Erythroblast (primary cell): ENCODE measurements around the gene RASAL3.

Experiments used
- DNase-seq, 2 experiments: peaks; one replicate each; lab custom pipeline; 2025; lab: John Stamatoyannopoulos, UW
- GATA1 ChIP-seq: IDR thresholded peaks from 2 replicates; pipeline ENCODE4 v1.6.1; 2011; ENCODE audit warnings: low read depth, mild to moderate bottlenecking, control low read depth, low read length, moderate library complexity
- POLR2A ChIP-seq: IDR thresholded peaks from 2 replicates; pipeline ENCODE4 v1.6.1; 2011; ENCODE audit warnings: mild to moderate bottlenecking, low read length

Gene RASAL3

DNA sequence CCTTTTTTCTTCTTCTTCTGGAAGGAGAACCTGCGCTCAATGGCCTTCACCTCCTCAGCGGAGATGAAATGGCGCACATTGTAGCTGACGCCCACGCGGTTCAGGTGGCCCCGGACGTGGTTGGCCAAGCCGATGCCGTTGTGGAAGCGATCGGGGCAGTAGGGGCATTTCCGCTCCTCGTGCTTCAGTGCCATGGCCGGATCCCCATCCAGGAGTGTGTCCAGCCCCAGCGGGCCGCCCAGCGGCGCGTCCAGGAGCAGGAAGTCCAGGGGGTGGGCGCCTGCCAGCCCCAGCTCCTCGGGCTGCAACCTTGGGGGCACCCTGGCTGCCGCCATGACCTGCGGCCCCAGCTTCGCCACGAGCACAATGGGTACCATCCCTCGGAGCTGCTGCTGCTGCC, 25.8 kb downstream of the RASAL3 start:
- no peak for DNase-seq
- TF ChIP-seq GATA1 (no peak), POLR2A (no peak)

DNA sequence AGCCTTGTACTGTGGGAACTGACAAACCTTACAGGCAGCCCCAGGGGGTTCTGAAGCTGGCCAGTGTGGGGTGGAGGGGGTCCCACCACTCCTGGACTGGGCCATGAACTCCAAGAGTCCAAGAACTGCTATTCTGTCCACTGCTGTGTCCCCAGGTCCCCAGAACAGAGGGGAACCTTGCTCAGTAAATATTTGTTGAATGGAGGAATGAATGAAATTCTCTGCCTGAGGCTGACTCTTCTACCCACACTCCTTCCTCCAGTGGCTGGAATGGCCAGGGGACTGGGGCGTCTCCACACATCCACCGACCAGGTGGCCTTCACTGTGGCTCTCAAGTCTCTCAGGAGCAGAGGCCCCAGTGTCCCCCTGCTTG, 26.2 kb downstream of the RASAL3 start:
- DNase-seq: no peak
- TF ChIP-seq GATA1 (no peak), POLR2A (no peak)

DNA sequence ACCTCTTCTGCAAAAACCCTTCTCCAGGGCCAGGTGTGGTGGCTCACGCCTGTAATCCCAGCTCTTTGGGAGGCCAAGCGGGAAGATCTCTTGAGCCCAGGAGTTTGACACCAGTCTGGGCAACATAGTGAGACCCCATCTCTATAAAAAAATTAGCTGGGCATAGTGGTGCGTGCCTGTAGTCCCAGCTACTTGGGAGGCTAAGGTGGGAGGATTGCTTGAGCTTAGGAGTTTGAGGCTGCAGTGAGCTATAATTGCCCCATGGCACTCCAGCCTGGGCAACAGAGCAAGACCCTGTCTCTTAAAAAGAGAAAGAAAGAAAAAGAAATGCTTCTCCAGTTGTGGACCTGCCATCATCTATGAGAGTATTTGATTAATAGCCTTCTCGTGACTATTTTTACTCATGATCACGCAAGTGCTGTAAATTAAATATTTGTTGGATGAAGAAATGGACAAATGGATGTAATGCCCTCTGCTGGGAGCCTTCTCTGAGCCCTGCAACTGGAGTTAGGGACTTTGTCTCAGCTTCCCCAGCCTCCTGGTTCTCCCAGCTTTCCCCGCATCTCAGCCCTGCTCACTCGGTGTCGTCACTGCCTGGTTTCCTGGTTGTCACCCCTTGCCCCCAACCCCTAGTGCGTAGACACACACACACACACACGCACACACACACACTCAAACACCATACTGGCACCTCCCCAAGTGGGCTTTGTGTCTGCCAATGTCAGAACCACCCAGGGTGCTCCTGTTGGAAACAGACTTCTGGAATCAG, 26.8 kb downstream of the RASAL3 start:
- peak in 1 of 2 experiments; percentile 14 for DNase-seq
- TF ChIP-seq GATA1 (no peak), POLR2A (no peak)

DNA sequence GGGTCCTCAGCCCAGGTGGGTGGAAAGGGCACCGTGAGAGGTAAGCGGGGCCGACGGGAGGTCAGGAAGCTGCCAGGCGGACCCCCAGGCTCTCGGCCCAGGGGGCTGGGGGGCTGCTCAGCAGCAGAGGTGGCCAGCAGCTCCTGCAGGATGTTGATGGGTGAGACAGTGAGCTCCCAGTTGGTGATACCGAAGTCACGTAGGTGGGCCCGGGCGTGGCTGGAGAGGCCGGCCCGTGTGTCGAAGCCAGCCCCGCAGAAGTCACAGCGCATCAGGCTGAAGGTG, 27.6 kb downstream of the RASAL3 start:
- no peak for DNase-seq
- TF ChIP-seq POLR2A: no peak
- no peak for TF ChIP-seq GATA1

DNA sequence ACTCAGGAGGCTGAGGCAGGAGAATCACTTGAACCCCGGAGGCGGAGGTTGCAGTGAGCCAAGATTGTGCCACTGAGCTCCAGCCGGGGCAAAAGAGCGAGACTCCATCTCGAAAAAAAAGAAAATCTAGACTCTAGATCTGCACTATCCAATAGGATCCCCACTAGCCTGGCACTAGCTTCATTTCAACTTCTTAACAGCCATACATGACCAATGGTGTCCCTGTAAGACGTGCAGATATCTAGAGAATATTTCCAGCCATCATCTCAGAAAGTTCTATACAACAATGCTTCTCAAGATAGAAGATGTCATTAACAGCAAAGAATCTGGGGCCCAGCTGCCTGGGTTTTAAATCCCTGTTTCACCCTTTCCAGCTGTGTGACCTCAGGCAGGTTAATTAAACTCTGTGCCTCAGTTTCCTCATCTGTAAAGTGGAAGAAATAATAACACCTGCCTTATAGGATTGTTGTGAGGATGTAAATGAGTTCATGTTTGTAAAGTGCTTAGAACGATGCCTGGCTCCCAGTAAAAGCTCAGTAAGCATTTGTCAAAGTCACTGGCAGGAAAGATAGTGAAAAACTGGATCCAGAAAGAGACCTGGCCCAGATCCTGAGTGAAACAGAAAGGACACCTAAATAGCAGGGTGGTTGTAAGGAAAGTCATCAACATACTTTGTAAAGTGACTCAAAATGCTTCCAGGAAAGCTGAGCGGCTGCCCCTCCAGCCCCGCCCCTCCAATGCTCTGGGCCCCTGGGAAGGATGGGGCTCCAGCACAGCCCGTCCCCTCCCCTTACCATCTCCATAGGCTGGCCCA, 28.1 kb downstream of the RASAL3 start:
- no peak for TF ChIP-seq POLR2A
- TF ChIP-seq GATA1: no peak
- DNase-seq: no peak

- DNase-seq: no peak
- TF ChIP-seq GATA1 (no peak), POLR2A (no peak)
Observed at GRCh38 chr19:15433519-15434069, 30.8 kb downstream of the RASAL3 start.

DNA sequence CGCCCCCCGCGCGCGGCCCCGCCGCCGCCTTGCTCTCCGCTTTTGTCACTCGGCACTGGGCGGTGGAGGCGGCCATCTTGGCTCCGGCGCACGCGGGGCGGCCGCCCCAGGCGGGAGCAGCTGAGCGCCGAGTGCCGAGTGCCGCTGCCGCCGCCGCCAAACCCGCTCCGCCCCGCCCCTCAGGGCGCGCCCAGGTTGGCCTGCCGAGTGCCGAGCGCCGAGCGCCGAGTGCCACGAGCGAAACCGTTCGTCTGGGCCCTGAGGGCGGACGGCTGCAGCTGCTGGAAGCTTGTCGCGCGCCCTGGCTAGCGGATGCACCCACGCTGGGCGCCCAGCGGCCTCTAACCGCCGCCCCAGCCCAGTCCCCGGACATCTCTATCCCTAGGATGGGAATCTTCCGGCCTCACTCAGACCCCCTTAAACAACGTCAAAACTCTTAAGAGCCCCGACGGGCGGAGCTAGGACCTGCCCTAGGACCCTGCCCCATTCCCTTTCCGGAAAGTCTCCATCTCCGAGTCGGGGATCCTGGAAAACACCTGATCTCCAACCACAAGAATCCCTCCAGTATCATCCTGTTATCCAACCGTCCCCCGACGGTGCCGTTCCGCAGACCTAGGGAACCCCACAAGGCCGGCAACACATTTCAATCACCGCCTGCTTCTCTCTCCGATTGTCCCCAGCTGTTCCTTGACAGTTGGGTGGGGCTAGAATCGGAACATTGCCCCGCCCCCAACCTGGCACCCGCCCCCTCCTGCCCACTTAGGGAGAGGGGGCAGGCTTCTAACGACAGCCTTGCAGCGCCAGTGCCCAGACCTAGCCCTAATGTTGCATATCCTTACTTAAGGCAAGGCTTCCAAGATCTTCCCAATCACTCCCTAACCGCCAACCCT, 31.5 kb downstream of the RASAL3 start:
- DNase-seq: peak; percentile 94 to 96

DNA sequence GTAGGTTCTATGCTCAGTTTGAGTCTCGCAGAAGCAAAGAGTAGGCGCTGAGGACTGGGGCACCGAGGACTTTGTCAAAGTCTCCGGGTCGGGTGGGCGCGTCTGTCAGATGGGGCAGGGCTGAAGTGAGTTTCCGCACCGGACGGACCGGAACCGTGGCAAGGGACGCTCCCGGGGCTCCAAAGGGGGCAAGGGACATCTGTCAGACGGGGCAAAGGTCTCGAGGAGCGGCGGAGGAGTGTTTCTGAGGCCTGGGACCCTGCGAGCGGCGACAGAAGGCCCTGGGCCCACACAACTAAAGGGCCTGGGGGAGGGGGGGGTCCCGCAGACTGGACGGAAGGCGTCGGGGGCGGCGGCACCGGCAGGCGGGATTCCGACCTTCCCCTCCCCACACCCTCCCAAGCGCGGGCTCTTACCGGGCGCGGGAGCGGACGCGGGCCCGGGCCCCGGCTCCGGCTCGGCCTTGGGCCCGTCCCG, 32.3 kb downstream of the RASAL3 start:
- DNase-seq: peak; percentile 46 to 66
- TF ChIP-seq POLR2A: no peak
- no peak for TF ChIP-seq GATA1

More for the DNA sequence above, 31.5 kb downstream of the RASAL3 start:
- TF ChIP-seq GATA1: no peak
- peak; percentile 56 for TF ChIP-seq POLR2A

GRCh38 chr19:15431396-15432017, 32.8 kb downstream of the RASAL3 start:
- TF ChIP-seq POLR2A (no peak), GATA1 (no peak)

GRCh38 chr19:15430526-15431120, 33.7 kb downstream of the RASAL3 start:
- TF ChIP-seq POLR2A (no peak), GATA1 (no peak)
- DNase-seq: no peak

More at GRCh38 chr19:15431396-15432017, 32.8 kb downstream of the RASAL3 start:
- DNase-seq: peak; percentile 35 to 40

DNA sequence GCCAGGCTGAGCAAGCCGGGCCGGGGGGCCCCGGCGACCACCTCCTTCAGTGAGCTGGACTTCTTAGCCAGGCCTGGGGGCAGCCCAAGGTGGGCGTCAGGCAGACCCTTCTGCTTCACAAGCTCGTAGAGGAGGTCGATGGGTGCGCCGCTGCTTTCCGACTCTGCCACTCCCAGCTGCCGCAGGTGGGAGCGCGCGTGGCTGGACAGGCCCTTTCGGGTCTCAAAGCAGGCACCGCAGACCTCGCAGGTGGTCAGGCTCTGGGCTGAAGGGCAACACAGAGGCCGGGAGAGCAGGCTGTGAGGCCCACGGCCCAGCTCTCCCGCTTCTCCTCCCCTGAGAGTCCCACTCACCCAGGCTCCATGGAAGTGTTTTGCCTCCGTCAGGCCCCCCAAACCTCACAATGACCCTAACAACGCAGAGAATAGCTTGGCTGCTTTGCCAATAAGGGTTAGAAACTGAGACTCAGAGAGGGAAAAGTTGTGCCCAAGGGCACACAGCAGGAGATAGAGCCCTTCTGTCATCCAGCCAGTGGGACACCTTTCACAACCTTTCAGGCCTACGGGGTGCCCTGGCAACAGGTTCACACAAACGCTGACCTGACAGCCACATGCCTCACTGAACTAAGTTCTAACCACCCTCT, 34.4 kb downstream of the RASAL3 start:
- DNase-seq: no peak
- TF ChIP-seq POLR2A: no peak
- TF ChIP-seq GATA1: no peak
